Fibroblast of skin of right quadriceps (primary cell): Measurements from ENCODE around the gene ATF1.
"Not testable (repeated sequence)": the region's sequence is repeated elsewhere in the genome, so short reads cannot be mapped to it uniquely, and the experiment has no call there.

Experiments
- DNase-seq: peaks from one replicate; pipeline ENCODE4 v3.0.0-alpha.2; 2013

ATF1 gene

DNA sequence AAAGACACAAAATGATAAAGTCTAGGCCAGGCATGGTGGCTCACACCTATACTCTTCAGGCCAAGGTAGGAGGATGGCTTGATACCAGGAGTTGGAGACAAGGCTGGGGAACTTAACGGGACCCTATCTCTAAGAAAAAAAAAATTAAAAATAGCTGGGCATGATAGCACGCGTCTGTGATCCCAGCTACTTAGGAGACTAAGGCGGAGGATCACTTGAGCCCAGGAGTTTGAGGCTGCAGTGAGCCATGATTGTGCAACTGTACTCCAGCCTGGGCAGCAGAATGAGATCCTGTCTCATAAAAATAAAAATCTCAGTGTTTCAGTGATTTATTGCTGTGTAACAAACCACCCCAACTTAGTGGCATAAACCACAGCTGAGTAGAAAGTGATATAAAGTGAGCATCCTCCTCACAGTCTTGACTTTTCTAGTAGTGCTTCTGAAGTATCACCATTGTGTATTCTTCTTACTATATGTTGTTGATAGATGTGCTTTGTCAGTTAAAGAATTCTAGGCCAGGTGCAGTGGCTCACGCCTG, 10.6 kb upstream of the ATF1 start:
- DNase-seq: no peak

GRCh38 chr12:50764286-50765094, 589 bp downstream of the ATF1 start:
- peak; percentile 49 for DNase-seq

GRCh38 chr12:50765095-50765911, 1.4 kb downstream of the ATF1 start:
- DNase-seq: peak; percentile 33

DNA sequence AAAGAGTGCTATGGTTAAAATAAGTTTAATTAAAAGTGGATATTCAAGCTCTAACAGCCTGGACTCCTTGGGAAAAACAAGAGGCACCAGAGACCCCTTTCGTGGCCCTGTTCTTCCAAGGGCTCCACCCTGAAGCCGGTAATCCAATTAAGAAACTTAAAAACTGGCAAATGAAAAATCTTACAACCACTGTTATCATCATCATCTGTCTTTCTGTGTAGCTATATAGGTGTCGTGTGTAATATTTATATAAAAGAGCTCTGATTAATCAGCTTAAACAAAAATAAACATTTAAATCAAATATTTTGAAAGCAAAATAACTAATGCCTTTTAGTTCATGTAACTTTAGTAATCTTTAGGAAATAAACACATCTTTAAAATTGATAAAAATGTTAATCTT, 4.5 kb downstream of the ATF1 start:
- no peak for DNase-seq

GRCh38 chr12:50768813-50769212, 4.9 kb downstream of the ATF1 start:
- DNase-seq: not testable (repeated sequence)

DNA sequence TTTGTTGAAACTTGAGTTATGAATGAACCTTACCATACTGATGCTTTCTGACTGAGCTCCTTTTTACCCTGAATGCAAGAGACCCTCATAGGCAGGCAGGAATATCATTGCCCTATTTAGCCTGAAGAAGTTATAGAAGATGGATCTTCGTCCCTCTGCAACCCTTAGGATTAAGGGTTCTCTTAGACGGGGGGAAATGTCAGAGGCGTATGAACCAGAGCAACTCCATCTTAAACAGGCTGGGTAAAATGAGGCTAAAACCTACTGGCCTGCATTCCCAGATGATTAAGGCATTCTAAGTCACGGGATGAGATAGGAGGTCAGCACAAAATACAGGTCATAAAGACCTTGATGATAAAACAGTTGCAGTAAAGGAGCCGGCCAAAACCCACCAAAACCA, 7.5 kb downstream of the ATF1 start:
- no peak for DNase-seq

DNA sequence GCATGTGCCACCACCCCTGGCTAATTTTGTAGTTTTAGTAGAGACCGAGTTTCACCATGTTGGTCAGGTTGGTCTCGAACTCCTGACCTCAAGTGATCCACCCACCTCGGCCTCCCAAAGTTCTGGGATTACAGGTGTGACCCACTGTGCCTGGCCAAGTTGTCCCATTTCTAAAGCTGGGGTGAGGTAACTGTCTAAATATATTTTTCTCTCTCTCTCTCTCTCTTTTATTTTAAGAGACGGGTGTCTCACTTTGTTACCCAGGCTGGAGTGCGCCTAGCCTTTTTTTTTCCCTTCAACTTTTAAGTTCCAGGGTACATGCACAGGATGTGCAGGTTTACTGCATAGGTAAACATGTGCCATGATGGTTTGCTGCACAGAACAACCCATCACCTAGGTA, 8.6 kb downstream of the ATF1 start:
- no peak for DNase-seq

DNA sequence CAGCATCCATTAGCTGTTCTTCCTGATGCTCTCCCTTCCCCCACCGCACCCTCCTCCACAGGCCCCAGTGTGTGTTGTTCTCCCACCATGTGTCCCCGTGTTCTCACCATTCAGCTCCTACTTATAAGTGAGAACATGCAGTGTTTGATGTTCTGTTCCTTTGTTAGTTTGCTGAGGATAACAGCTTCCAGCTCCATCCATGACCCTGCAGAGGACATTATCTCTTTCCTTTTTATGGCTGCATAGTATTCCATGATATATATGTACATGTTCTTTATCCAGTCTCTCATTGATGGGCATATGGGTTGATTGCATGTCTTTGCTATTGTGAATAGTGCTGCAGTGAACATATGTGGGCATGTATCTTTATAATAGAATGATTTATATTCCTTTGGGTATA, 9.0 kb downstream of the ATF1 start:
- no peak for DNase-seq

- DNase-seq: no peak
Observed at GRCh38 chr12:50775251-50775650, 11.3 kb downstream of the ATF1 start.

- DNase-seq: no peak
Observed at GRCh38 chr12:50776749-50777728, 13.1 kb downstream of the ATF1 start.

GRCh38 chr12:50778663-50779590, 15.0 kb downstream of the ATF1 start:
- no peak for DNase-seq

DNA sequence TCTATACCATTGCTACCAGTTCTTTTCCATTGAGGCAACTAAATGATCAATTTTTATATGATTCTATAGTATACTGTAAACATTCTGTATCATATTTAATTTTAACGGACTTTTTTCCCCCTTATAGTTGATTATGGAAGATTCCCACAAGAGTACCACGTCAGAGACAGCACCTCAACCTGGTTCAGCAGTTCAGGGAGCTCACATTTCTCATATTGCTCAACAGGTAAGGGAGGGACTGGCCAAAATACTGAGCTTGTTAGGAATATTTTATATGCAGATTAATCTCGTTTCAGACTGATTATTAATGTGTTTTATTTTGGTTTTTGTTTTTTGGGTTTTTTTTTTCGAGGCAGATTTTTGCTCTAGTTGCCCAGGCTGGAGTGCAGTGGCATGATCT, 16.1 kb downstream of the ATF1 start:
- DNase-seq: no peak

DNA sequence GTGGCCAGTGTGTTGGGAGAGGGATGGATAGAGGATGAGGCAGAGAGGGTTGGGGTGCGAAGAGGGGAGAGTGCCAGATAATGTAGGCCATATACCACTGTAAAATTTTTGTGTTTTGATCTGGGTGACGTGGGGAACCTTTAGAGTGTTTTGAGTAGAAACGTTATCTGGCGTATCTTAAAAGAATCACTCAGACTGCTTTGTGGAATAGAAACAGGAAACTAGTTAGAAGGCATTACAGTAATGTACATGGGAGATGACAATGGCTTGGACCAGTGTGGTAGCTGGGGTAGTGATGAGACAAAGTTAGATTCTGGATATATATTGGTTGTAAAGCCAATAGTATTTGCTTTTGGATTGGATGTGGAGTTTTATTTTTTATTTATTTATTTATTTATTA, 20.6 kb downstream of the ATF1 start:
- no peak for DNase-seq

DNA sequence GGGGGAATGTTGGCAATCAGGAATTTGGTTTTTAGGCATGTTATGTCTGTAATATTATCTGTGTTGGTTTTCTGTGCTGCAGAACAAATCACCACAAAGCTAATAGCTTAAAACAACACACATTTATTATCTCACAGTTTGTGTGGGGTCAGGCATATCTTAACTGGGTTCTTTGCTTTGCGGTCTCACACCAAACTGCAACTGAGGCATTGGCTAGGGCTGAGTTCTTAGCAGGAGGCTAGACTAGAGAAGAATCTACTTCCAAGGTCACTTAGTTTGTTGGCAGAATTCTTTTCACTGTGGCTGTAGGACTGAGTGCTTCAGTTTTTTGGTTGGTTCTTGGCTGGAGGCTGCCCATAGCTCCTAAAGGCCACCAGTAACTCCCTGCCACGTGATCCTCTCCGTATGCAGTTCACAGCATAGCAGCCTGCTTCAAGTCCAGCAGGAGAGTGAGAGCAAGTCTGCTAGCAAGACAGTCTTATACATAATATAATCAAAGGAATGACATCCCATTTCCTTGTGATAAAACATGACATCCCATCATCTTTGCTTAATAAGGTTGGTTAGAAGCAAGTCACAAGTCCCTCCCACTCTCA, 21.6 kb downstream of the ATF1 start:
- DNase-seq: no peak

- peak; percentile 90 for DNase-seq
Observed at GRCh38 chr12:50786498-50787231, 22.8 kb downstream of the ATF1 start.

- DNase-seq: no peak
Observed at GRCh38 chr12:50787618-50788017, 23.7 kb downstream of the ATF1 start.

GRCh38 chr12:50788561-50788960, 24.7 kb downstream of the ATF1 start:
- peak; percentile 67 for DNase-seq

DNA sequence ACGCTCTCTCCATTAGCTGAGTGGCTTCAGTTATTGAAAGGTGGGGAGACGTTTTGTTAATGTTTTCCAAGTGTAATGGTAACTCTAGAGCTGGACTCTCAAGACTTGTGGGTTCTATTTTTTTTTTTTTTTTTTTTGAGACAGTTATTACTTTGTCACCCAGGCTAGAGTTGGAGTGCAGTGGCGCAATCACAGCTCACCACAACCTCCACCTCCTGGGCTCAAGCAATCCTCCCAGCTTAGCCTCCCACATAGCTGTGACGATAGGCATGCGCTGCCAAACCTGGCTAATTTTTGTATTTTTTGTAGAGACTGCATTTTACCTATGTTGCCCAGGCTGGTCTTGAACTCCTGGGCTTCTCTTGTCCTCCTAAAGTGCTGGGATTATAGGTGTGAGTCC, 26.2 kb downstream of the ATF1 start:
- DNase-seq: no peak

DNA sequence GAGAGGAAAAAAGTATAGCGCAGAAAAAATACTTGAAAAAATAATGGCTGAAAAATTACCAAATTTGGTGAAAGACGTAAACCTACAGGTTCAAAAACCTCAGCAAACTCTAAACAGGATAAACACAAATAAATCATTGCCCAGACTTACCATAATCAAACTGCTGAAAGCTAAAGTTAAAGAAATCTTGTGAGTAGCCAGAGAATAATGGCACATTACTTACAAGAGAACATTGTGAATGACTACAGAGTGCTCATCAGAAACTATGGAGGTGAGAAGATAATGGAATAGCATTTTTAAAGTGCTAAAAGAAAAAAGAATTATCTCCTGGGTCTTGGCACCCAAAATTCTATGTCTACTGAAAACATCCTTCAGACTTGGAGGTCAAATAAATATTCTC, 36.0 kb downstream of the ATF1 start:
- no peak for DNase-seq

GRCh38 chr12:50803230-50803875, 39.5 kb downstream of the ATF1 start:
- no peak for DNase-seq
